Measurements from ENCODE around the gene STARD5. TPM values are rescaled to one million over a fixed set of nuclear protein-coding genes. Genes with fewer than 3 reads are reported as not detected.
"Not testable (repeated sequence)": the region's sequence is repeated elsewhere in the genome, so short reads cannot be mapped to it uniquely, and the experiment has no call there.

STARD5 gene
- total and polyA plus RNA-seq, 11 donors = 0.49 to 3.7 (median 1.4) TPM

DNA sequence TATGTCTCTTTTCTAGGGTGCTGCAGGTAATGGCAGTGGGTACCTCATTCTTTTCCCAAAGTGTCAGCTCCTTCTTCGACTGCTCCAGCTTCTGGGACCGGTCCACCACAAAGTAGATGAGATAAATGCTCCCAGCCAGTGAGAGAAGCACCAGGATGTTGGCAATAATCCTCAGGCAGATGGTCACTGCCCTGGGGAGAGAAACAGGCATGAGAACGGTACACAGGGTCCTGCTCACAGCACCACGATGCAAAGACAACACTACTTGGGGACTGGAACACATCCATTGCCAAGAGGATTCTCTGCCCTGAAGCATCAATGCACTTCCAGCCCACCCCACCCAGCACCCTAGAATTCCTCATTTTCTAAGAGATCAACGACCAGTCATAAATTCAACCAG lies 27.7 kb upstream of the STARD5 start:
- intact Hi-C loops (cut with DNase I) = no loop called here
- Histone ChIP-seq H3K9me3 (no peaks in the 10 kb centered on the region), H3K27ac (no peak overlapping the region), H3K27me3 (no peaks in the 10 kb centered on the region), H3K4me3 (no peak overlapping the region), H3K4me1 (no peaks in the 10 kb centered on the region), H3K36me3 (no peaks in the 10 kb centered on the region)
- DNase-seq (no peak), ATAC-seq (no peak)
- whole genome bisulfite sequencing, 4 donors = 69 to 77% (median 76%) methylated on average over 5 of the region's 5 CpGs
- TF ChIP-seq POLR2A (IDR thresholded peaks at IDR 0.05) = no peak
- TF ChIP-seq, protein P1, sequence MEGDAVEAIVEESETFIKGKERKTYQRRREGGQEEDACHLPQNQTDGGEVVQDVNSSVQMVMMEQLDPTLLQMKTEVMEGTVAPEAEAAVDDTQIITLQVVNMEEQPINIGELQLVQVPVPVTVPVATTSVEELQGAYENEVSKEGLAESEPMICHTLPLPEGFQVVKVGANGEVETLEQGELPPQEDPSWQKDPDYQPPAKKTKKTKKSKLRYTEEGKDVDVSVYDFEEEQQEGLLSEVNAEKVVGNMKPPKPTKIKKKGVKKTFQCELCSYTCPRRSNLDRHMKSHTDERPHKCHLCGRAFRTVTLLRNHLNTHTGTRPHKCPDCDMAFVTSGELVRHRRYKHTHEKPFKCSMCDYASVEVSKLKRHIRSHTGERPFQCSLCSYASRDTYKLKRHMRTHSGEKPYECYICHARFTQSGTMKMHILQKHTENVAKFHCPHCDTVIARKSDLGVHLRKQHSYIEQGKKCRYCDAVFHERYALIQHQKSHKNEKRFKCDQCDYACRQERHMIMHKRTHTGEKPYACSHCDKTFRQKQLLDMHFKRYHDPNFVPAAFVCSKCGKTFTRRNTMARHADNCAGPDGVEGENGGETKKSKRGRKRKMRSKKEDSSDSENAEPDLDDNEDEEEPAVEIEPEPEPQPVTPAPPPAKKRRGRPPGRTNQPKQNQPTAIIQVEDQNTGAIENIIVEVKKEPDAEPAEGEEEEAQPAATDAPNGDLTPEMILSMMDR (IDR thresholded peaks at IDR 0.05) = no peak

DNA sequence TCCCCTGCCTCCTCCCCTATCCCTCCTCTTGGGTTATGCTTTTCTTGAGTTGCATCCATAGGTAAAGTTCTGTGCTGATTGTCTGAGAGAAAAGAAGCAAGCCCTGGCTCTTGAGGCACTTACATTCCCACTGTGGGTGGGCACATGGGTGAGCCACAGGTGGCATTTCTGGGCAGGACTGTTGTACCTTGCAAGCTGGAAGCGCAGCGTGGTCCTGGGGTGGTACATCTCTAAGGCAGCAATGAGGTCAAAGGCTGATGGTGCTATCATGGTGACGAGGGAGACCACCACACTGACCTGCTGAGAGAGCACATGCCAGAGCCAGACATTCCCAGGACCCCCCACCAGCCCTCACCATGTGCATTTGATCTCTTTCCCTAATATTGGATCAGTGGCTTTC lies 25.3 kb upstream of the STARD5 start:
- Histone ChIP-seq H3K4me3 (no peak overlapping the region), H3K27ac (no peak overlapping the region), H3K27me3 (no peaks in the 10 kb centered on the region), H3K4me1 (no peaks in the 10 kb centered on the region), H3K36me3 (no peaks in the 10 kb centered on the region), H3K9me3 (no peaks in the 10 kb centered on the region)
- no peak for TF ChIP-seq POLR2A (IDR thresholded peaks at IDR 0.05)
- TF ChIP-seq, protein P1 (IDR thresholded peaks at IDR 0.05) = no peak
- 93 to 97% (median 94%) methylated on average over 3 of the region's 3 CpGs for WGBS, 4 donors
- DNase-seq (no peak), ATAC-seq (no peak)
- intact Hi-C loops (cut with DNase I) = loop anchor here in 1 of 10 donors (5.0 kb wide), 1 partner anchor 33 kb away; no protein-coding TSS in a partner anchor

DNA sequence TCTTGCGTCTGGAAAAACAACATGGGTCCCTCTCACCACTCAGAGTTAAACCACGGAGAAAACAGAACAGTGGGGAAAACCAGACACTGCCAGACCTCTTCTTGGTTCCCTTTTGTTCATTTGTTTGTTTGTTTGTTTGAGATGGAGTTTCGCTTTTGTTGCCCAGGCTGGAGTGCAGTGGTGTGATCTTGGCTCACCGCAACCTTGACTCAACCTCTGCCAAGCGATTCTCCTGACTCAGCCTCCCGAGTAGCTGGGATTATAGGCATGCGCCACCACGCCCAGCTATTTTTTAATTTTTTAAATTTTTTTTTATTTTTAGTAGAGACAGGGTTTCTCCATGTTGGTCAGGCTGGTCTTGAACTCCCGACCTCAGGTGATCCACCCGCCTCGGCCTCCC lies 24.8 kb upstream of the STARD5 start:
- H3K36me3 ChIP-seq, H3K27me3 ChIP-seq, DNase-seq, H3K4me3 ChIP-seq, ATAC-seq, H3K9me3 ChIP-seq, H3K4me1 ChIP-seq, H3K27ac ChIP-seq: not testable (repeated sequence)
- intact Hi-C loops (cut with DNase I) = loop anchor here in 1 of 10 donors (5.0 kb wide), 1 partner anchor 34 kb away; no protein-coding TSS in a partner anchor
- WGBS, 4 donors = 93 to 95% (median 94%) methylated on average over 11 of the region's 11 CpGs

DNA sequence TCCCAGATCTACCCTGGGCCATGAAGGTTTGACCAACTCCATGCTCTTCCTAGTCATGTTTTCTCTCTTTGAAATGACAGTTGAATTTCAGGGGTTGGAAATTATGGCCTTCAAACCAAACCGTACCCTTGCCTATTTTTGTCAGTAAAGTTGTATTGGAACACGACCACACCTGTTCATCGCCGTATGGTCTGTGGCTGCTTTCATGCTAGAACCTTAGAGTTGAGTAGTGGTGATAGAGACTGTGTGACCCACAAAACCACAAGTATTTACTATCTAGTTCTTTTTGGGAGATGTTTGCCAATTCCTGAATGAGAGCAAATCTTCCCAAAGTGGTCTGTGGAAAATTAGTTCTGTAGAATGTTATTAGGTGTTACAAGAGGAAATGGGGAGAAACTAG lies 24.0 kb upstream of the STARD5 start:
- TF ChIP-seq, protein P1 (IDR thresholded peaks at IDR 0.05) = no peak
- no peak for TF ChIP-seq POLR2A (IDR thresholded peaks at IDR 0.05)
- Histone ChIP-seq H3K27ac (no peak overlapping the region), H3K36me3 (no peaks in the 10 kb centered on the region), H3K9me3 (no peaks in the 10 kb centered on the region), H3K4me3 (no peak overlapping the region), H3K27me3 (no peaks in the 10 kb centered on the region), H3K4me1 (no peaks in the 10 kb centered on the region)
- intact Hi-C loops (cut with DNase I) = loop anchor here in 1 of 10 donors (5.0 kb wide), 1 partner anchor 34 kb away; no protein-coding TSS in a partner anchor
- no peak for ATAC-seq
- 94 to 99% (median 96%) methylated on average over 4 of the region's 4 CpGs for WGBS, 4 donors
- no peak for DNase-seq

DNA sequence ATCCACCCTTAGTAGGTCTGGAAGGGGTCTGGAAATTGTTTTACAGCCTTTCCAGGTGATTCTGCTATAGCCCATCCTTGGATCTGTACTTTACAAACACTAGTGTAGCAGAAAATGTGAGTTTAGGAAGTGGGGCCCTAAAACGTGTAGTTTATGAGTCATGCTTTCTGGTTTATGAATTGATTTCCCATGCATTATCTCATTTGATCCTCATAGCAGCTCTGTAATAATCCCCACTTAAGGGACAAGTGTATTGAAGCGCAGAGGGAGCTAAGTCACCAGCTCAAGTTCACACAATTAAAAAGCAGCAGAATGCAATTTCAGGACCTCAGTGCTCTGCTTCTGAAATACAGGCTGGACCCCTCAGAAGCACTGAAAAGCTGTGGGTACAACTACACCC lies 22.7 kb upstream of the STARD5 start:
- DNase-seq (no peak), ATAC-seq (no peak)
- TF ChIP-seq, protein P1 (IDR thresholded peaks at IDR 0.05) = no peak
- no peak for TF ChIP-seq POLR2A (IDR thresholded peaks at IDR 0.05)
- H3K36me3 ChIP-seq = no peaks in the 10 kb centered on the region
- no peaks in the 10 kb centered on the region for H3K9me3 ChIP-seq
- WGBS, 4 donors = 70 to 71% (median 70%) methylated on average over 2 of the region's 2 CpGs
- intact Hi-C loops (cut with DNase I) = loop anchor here in 1 of 10 donors (5.0 kb wide), 1 partner anchor 36 kb away; no protein-coding TSS in a partner anchor
- H3K4me3 ChIP-seq = no peak overlapping the region
- no peak overlapping the region for H3K27ac ChIP-seq
- no peaks in the 10 kb centered on the region for H3K27me3 ChIP-seq
- no peaks in the 10 kb centered on the region for H3K4me1 ChIP-seq

All from heart left ventricle (tissue), 16 donors.